A673 (cell line): ENCODE measurements around the gene RAPGEF2. TPM values are rescaled to one million over a fixed set of nuclear protein-coding genes. Genes with fewer than 3 reads are reported as not detected.
A peak's percentile ranks its signal among the peaks of the same experiment; 100 is the strongest.

Experiments
- BruUV-seq: library from RNA; stranded (reverse); fragments of 400-500 nt; replicated peaks from 2 replicates; lab custom pipeline; 2021; lab: Mats Ljungman, UMichigan
- CTCF ChIA-PET: fragments of 300-600 bp; sonication (Branson Sonifier 250); formaldehyde crosslinking; loops from one replicate; lab custom pipeline; 2022; ENCODE audit warnings: antibody characterized with exemption; lab: Charles Lee
- POLR2A ChIA-PET: fragments of 300-600 bp; sonication (Branson Sonifier 250); formaldehyde crosslinking; loops from one replicate; lab custom pipeline; 2022; ENCODE audit warnings: antibody characterized with exemption; ENCODE audit not compliant: low non-redundant PET; lab: Charles Lee
- DNase-seq: peaks from one replicate; pipeline ENCODE4 v3.0.0-alpha.2; 2015; ENCODE audit warnings: low spot score
- H3K27ac ChIP-seq: fragments of 200-600 bp; sonication (generic); 2 replicates; pipeline ENCODE4 v1.5.1; 2016; ENCODE audit warnings: mixed run types, low read depth, mild to moderate bottlenecking, mixed read lengths, antibody characterized with exemption, low read length; ENCODE audit not compliant: poor library complexity, severe bottlenecking
- H3K27me3 ChIP-seq: fragments of 200-600 bp; sonication (generic); replicated peaks from 2 replicates; pipeline ENCODE4 v1.6.1; 2017; ENCODE audit warnings: mixed run types, low read depth, mild to moderate bottlenecking, mixed read lengths, antibody characterized with exemption, low read length; ENCODE audit not compliant: insufficient read depth, poor library complexity
- H3K36me3 ChIP-seq: fragments of 200-600 bp; sonication (generic); 2 replicates; pipeline ENCODE4 v1.6.1; 2016; ENCODE audit warnings: mixed run types, mild to moderate bottlenecking, mixed read lengths, antibody characterized with exemption, low read length; ENCODE audit not compliant: insufficient read depth, poor library complexity, severe bottlenecking
- H3K4me1 ChIP-seq: fragments of 200-600 bp; sonication (generic); 2 replicates; pipeline ENCODE4 v1.6.1; 2017; ENCODE audit warnings: mixed run types, mild to moderate bottlenecking, mixed read lengths, antibody characterized with exemption, low read length; ENCODE audit not compliant: insufficient read depth, poor library complexity, severe bottlenecking
- H3K4me3 ChIP-seq: fragments of 200-600 bp; sonication (generic); 2 replicates; pipeline ENCODE4 v1.5.1; 2016; ENCODE audit warnings: low read depth, mixed run types, mild to moderate bottlenecking, mixed read lengths, low read length; ENCODE audit not compliant: poor library complexity, severe bottlenecking
- H3K9me3 ChIP-seq: fragments of 200-600 bp; sonication (generic); 2 replicates; pipeline ENCODE4 v1.6.1; 2016; ENCODE audit warnings: mixed run types, low read depth, mild to moderate bottlenecking, mixed read lengths, antibody characterized with exemption, low read length; ENCODE audit not compliant: poor library complexity, severe bottlenecking
- CTCF ChIP-seq: fragments of 300-800, 200-600 bp; sonication (generic); conservative IDR thresholded peaks from 2 replicates; pipeline ENCODE4 v1.5.1; 2017; ENCODE audit warnings: low read depth, mild to moderate bottlenecking, antibody characterized with exemption, low read length, moderate library complexity, mixed read lengths
- EZH2 ChIP-seq: fragments of 200-600 bp; sonication (generic); IDR thresholded peaks from 2 replicates; pipeline ENCODE4 v1.6.1; 2017; ENCODE audit warnings: borderline replicate concordance, low read depth, mild to moderate bottlenecking, mixed read lengths, antibody characterized with exemption, low read length; ENCODE audit not compliant: poor library complexity, severe bottlenecking
- intact Hi-C: fragments of 100-400 bp; cut with micrococcal nuclease; formaldehyde crosslinking; loops from one replicate; pipeline ENCODE4 v1.10.0; 2022; ENCODE audit not compliant: unreplicated experiment
- total RNA-seq: library from RNA; stranded (reverse); gene quantifications from 2 replicates; pipeline ENCODE4 v1.2.3, GENCODE V29; 2021

The RAPGEF2 gene
- total RNA-seq, 1 experiment from 2014 or later: 31.9 TPM

GRCh38 chr4:159103384-159103990, 608 bp downstream of the RAPGEF2 start:
- ChIA-PET POLR2A (no interaction called here), CTCF (no interaction called here)
- no TSS peak for BruUV-seq
- H3K4me3 ChIP-seq: peak overlapping the region; percentile 93
- intact Hi-C loops: no loop called here
- peaks cover 3% of the 10 kb centered on the region for H3K27me3 ChIP-seq
- peak; percentile 69 for DNase-seq
- no peak for TF ChIP-seq CTCF
- TF ChIP-seq EZH2: no peak
- H3K27ac ChIP-seq: peak overlapping the region; percentile 84
- H3K4me1 ChIP-seq: peaks cover 37% of the 10 kb centered on the region
- no peaks in the 10 kb centered on the region for H3K36me3 ChIP-seq
- no peaks in the 10 kb centered on the region for H3K9me3 ChIP-seq

DNA sequence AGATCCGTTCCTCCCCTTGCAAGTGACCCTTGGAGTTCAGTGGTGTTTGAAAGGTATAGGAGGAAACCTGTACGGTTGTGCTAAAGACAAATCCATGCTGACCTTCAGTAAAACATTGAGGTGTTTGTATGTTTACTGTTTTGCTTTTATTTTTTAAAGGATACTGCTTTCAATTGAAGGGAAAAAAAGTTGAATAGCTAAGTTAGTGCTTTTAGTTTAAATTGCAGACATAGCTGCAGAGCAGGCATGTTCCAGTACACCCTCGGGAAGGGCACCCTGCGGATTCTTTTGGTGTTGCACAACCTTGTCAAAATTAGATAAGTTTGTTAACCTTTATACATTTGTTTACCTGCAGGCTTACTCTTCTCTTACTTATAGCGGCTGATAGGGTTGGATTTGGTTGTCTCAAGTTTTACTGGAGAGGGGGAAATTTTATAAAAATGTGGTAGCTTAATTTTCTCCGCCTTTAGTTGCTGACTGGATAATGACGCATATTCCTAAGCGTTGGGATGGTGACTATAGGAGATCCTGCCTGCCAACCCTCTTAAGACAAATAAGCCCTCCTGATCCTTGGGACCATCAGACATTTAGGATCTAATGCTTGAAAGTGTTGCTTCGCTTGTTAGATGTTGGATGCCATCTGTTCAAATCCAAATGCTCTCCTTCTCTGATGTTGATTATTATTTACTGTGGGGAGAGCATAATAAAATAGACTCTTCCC, 2.0 kb downstream of the RAPGEF2 start:
- peak overlapping the region; percentile 93 for H3K4me3 ChIP-seq
- no peak for TF ChIP-seq EZH2
- TF ChIP-seq CTCF: no peak; the same call in 1 of the 2 replicates
- peaks cover 41% of the 10 kb centered on the region for H3K4me1 ChIP-seq
- no TSS peak for BruUV-seq
- peak overlapping the region; percentile 39 for H3K27ac ChIP-seq
- peak; percentile 57 for DNase-seq
- ChIA-PET CTCF (no interaction called here), POLR2A (interaction anchor here (0.6 kb wide), 1 partner anchor 249 kb away, joined by 3 read pairs; no protein-coding TSS in a partner anchor)
- H3K9me3 ChIP-seq: no peaks in the 10 kb centered on the region
- intact Hi-C loops: loop anchor here (1.0 kb wide), 1 partner anchor 70 kb away; no protein-coding TSS in a partner anchor
- no peaks in the 10 kb centered on the region for H3K36me3 ChIP-seq
- H3K27me3 ChIP-seq: peaks cover 3% of the 10 kb centered on the region

DNA sequence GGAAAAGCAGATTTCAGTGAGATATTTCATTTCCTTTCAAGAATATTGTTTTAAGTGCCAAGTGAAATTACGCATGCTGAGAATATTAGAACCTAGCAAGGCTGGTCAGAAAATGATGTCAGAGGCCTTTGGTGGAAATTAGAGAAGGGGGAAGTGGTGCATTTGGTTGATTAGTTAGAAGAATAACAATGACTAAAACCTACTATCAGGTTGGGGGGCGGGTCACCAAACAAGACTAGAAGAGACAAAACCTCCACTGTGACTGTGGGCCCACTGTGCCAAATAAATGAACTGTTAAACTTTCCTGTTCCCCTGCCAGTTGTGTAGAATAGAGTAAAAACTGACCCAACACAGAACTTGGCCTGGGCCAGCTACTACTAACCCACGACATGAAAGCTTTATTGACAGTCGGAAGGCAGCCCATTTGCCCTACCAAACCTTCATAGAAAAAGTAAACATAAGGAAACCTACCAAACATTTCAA, 2.9 kb downstream of the RAPGEF2 start:
- no peak overlapping the region for H3K27ac ChIP-seq
- DNase-seq: no peak
- BruUV-seq: TSS peak; percentile 34
- intact Hi-C loops: no loop called here
- ChIA-PET CTCF (no interaction called here), POLR2A (no interaction called here)
- H3K27me3 ChIP-seq: peaks cover 3% of the 10 kb centered on the region
- H3K9me3 ChIP-seq: no peaks in the 10 kb centered on the region
- H3K4me1 ChIP-seq: peaks cover 41% of the 10 kb centered on the region
- H3K4me3 ChIP-seq: peak overlapping the region; percentile 93
- H3K36me3 ChIP-seq: no peaks in the 10 kb centered on the region
- TF ChIP-seq EZH2: no peak
- TF ChIP-seq CTCF: no peak
